Panc1 (cell line): ENCODE data around the gene NPIPA1.
"Not testable (repeated sequence)": the region's sequence is repeated elsewhere in the genome, so short reads cannot be mapped to it uniquely, and the experiment has no call there.

Source experiments
- CTCF ChIP-seq: fragments of 450-650 bp; IDR thresholded peaks from 2 replicates; pipeline ENCODE4 v1.5.1; 2017; ENCODE audit warnings: mild to moderate bottlenecking
- POLR2AphosphoS5 ChIP-seq: IDR thresholded peaks from 2 replicates; pipeline ENCODE4 v1.6.1; 2012; ENCODE audit warnings: mild to moderate bottlenecking, low read depth, low read length, moderate library complexity
- SIN3A ChIP-seq: IDR thresholded peaks from 2 replicates; pipeline ENCODE4 v1.6.1; 2012; ENCODE audit warnings: low read depth, mild to moderate bottlenecking, low read length, moderate library complexity, borderline replicate concordance; ENCODE audit not compliant: insufficient read depth
- TCF7L2 ChIP-seq: IDR thresholded peaks from 2 replicates; pipeline ENCODE4 v1.6.1; 2011; ENCODE audit warnings: mild to moderate bottlenecking, low read depth, low read length, inconsistent platforms
- TF ChIP-seq, protein P1 (sequence below), 2 experiments: IDR thresholded peaks; 2 replicates each; pipeline ENCODE4 v1.6.1; 2011 to 2012; ENCODE audit warnings: low read depth in 2 of 2, control low read depth in 1 of 2, low read length in 1 of 2, mild to moderate bottlenecking in 1 of 2, moderate library complexity in 1 of 2; ENCODE audit not compliant: insufficient read depth in 1 of 2

DNA sequence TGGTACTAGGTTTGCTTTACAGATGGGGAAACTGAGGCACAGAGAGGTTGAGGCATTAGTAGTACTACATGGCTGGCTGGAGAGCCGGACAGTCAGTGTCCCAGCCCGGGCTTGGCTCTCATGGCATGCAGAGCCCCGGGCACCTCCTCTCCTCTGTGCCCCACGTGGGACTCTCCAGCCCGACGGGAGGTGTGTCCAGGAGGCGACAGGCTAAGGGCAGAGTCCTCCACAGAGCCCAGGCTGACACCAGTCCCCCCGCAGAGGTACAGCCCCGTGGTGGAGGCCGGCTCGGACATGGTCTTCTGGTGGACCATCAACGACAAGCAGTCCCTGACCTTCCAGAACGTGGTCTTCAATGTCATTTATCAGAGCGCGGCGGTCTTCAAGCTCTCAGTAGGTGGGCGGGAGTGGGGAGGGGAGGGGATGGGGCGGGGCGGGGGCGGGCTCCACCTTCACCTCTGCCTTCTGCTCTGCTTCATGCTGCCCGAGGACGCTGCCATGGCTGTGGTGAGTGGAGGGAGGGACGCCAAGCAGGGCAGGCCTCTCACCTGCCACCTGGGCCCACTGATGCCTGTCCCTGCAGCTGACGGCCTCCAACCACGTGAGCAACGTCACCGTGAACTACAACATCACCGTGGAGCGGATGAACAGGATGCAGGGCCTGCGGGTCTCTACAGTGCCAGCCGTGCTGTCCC, 13.7 kb upstream of the NPIPA1 start:
- not testable (repeated sequence) for TF ChIP-seq CTCF, SIN3A, POLR2AphosphoS5, TCF7L2
- TF ChIP-seq, protein P1, sequence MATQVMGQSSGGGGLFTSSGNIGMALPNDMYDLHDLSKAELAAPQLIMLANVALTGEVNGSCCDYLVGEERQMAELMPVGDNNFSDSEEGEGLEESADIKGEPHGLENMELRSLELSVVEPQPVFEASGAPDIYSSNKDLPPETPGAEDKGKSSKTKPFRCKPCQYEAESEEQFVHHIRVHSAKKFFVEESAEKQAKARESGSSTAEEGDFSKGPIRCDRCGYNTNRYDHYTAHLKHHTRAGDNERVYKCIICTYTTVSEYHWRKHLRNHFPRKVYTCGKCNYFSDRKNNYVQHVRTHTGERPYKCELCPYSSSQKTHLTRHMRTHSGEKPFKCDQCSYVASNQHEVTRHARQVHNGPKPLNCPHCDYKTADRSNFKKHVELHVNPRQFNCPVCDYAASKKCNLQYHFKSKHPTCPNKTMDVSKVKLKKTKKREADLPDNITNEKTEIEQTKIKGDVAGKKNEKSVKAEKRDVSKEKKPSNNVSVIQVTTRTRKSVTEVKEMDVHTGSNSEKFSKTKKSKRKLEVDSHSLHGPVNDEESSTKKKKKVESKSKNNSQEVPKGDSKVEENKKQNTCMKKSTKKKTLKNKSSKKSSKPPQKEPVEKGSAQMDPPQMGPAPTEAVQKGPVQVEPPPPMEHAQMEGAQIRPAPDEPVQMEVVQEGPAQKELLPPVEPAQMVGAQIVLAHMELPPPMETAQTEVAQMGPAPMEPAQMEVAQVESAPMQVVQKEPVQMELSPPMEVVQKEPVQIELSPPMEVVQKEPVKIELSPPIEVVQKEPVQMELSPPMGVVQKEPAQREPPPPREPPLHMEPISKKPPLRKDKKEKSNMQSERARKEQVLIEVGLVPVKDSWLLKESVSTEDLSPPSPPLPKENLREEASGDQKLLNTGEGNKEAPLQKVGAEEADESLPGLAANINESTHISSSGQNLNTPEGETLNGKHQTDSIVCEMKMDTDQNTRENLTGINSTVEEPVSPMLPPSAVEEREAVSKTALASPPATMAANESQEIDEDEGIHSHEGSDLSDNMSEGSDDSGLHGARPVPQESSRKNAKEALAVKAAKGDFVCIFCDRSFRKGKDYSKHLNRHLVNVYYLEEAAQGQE (IDR thresholded peaks at IDR 0.05; ENCODE audit: insufficient read depth in 1 of 2, low read depth in 2 of 2, low read length in 1 of 2), result not testable (repeated sequence)
